Measurements from ENCODE around the gene PAK1. TPM values are rescaled to one million over a fixed set of nuclear protein-coding genes. Genes with fewer than 3 reads are reported as not detected.

Gene PAK1
- total RNA-seq, 2 donors from 2014 or later, result 13.1 to 16.7 TPM

GRCh38 chr11:77287136-77287535 lies 186.8 kb downstream of the PAK1 start:
- no peak overlapping the region for H3K4me3 Mint-ChIP-seq
- no peaks in the 10 kb centered on the region for H3K4me1 Mint-ChIP-seq
- no peak for ATAC-seq
- peaks cover 59% of the 10 kb centered on the region for H3K27me3 Mint-ChIP-seq
- H3K36me3 Mint-ChIP-seq (ENCODE audit: low read depth), result peaks cover 5% of the 10 kb centered on the region
- DNase-seq, result no peak
- no peak overlapping the region for H3K27ac Mint-ChIP-seq
- H3K9me3 ChIP-seq (ENCODE audit: control insufficient read depth, low read length, poor library complexity, severe bottlenecking), result no peaks in the 10 kb centered on the region

GRCh38 chr11:77284476-77285468 lies 189.1 kb downstream of the PAK1 start:
- no peaks in the 10 kb centered on the region for H3K4me1 Mint-ChIP-seq
- H3K4me3 Mint-ChIP-seq, result no peak overlapping the region
- H3K36me3 Mint-ChIP-seq (ENCODE audit: low read depth), result peaks cover 8% of the 10 kb centered on the region
- ATAC-seq, result no peak
- H3K9me3 ChIP-seq (ENCODE audit: control insufficient read depth, low read length, poor library complexity, severe bottlenecking), result no peaks in the 10 kb centered on the region
- H3K27ac Mint-ChIP-seq, result no peak overlapping the region
- H3K27me3 Mint-ChIP-seq, result peaks cover 65% of the 10 kb centered on the region
- DNase-seq, result no peak

GRCh38 chr11:77283101-77283500 lies 190.8 kb downstream of the PAK1 start:
- ATAC-seq, result no peak
- peaks cover 10% of the 10 kb centered on the region for H3K36me3 Mint-ChIP-seq (ENCODE audit: low read depth)
- H3K27ac Mint-ChIP-seq, result no peak overlapping the region
- H3K4me3 Mint-ChIP-seq, result no peak overlapping the region
- peaks cover 74% of the 10 kb centered on the region for H3K27me3 Mint-ChIP-seq
- no peaks in the 10 kb centered on the region for H3K9me3 ChIP-seq (ENCODE audit: control insufficient read depth, low read length, poor library complexity, severe bottlenecking)
- no peaks in the 10 kb centered on the region for H3K4me1 Mint-ChIP-seq
- DNase-seq, result no peak

DNA sequence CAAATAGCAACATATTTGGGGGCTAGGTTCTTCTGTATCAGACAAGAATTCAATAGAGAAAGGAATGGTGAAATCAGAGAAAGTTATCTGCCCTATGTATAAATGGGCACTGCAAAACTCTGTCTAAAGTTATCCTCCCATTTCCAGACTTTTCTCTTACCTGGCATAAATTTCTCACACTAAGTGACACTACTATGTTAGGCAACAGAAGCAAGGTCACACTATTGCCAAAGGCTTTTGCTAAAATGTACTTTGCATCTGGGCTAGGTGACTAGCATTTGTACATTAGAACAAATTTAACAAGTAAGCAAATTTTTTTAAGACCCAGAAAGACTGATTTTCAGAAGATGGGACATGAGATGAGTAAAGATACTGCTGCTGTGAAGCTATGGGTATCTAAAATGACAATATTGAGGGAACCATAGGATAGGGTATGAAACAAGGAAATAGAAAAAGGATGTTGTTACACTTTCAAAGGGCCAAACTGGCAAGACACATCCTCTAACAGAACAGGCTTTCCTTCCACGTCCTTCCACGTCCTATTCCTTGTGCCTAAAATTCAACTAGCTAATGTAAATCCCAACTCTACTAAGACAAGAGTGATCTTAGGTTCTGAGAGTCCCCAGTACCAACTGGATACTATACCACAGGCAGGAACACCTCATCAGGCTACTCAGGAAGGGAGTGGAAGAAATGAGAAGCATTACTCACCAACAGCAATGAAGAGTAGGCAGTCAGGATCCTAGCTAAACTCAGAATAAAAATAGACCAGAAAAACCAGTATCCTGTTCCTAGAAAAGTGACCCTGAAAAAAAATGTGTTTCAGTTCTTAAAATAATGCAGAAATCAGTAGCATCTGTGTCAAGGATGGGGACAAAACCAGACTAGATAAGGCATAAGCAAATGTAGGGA lies 195.0 kb downstream of the PAK1 start:
- Mint-ChIP-seq H3K4me1 (no peaks in the 10 kb centered on the region), H3K36me3 (ENCODE audit: low read depth) (peaks cover 5% of the 10 kb centered on the region), H3K4me3 (no peak overlapping the region), H3K27me3 (peaks cover 56% of the 10 kb centered on the region), H3K27ac (no peak overlapping the region)
- no peaks in the 10 kb centered on the region for H3K9me3 ChIP-seq (ENCODE audit: control insufficient read depth, low read length, poor library complexity, severe bottlenecking)
- no peak for DNase-seq
- ATAC-seq, result no peak

DNA sequence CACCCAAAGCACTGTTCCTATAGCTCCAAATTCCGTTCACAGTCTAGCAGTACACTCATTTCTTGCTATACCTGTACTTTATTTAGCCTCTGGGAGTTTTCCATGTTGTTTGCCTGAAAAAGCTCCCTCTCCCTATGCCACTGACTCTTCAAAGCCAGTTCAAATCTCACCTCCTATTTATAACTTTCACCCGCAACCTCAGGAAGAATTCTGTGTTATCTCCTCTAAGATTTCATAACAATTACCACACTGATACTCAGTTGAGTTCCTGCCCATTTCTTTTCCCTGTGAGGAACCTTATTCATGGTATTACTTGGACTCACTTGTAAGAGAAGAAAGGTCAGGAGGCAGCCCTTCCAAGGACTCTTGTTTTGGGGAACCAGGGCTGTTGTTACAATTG lies 197.6 kb downstream of the PAK1 start:
- Mint-ChIP-seq H3K27me3 (peaks cover 51% of the 10 kb centered on the region), H3K4me1 (no peaks in the 10 kb centered on the region), H3K4me3 (no peak overlapping the region), H3K36me3 (ENCODE audit: low read depth) (peaks cover 5% of the 10 kb centered on the region), H3K27ac (no peak overlapping the region)
- H3K9me3 ChIP-seq (ENCODE audit: control insufficient read depth, low read length, poor library complexity, severe bottlenecking), result no peaks in the 10 kb centered on the region
- ATAC-seq (no peak), DNase-seq (no peak)

Other genes starting within 250 kb of the PAK1 start
- gene GDPD4, start 172.4 kb downstream of the PAK1 start, total RNA-seq, result not detected
- under 1 TPM in 1 of 2 donors, not detected in 1; 0.16 TPM for gene AQP11, start 115.9 kb upstream of the PAK1 start, total RNA-seq
- 10 to 100 TPM; 76.4 to 87.4 TPM for gene CLNS1A, start 163.7 kb upstream of the PAK1 start, total RNA-seq

Measured in T-helper 17 cell (primary cell).